ENCODE measurements around the gene BRME1.

DNA sequence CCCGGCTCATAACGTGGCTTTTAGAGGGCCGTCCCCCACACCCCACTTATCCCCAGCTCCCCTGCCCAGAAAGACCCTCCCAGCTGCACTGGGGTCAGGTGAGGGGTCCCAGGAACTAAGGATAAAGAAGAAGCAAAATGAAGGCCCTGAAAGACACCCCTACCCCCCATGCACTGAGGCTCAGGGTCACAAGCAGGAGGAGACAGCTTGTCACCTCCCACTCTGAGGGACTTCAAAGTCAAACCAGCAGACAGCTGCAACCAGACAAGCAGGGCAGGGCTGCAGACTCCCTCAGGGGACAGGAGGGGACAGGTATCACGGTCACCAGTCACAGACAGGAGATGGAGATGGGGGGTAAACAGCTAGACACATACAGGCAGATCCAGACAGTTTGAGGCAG is 35.0 kb downstream of the BRME1 start:
- TF ChIP-seq SREBF2 (IDR thresholded peaks at IDR 0.05) (no peak), NR3C1 (IDR thresholded peaks at IDR 0.05) (no peak)

Data from A549 (cell line).